GM18867 (cell line): ENCODE data around the gene LGI1.
"Not testable (repeated sequence)": the region's sequence is repeated elsewhere in the genome, so short reads cannot be mapped to it uniquely, and the experiment has no call there.

Source experiments
- ATAC-seq: cut with Tn5 transposase; IDR thresholded peaks from one replicate; pipeline ENCODE4 v1.9.1; 2021; ENCODE audit warnings: mild to moderate bottlenecking, moderate library complexity; ENCODE audit not compliant: unreplicated experiment

Gene LGI1

DNA sequence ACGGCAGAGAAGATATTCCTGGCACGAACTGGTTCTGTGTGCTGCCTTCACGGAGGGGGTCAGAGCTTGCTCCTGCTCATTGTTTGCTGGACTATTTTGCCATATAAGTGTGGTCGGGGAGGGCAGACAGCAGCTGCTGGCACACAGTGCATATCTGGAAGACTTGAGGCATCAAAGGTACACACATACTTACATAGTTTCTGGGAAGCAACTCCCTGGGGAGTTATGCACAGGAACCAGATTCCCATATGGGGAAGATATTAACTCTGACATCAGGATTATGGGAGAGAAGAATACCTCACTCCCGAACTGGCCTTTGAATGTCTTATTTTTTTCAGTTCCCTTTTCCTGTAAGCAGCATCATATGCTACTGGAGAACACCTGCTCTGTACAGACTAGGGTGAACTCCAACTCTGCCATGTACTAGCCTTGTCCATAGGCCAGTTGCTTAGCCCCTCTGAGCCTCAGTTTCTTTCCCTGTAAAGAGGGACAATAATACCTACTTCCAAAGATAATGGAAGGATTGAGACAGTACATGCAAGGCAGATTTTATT is 41.5 kb downstream of the LGI1 start:
- no peak for ATAC-seq

DNA sequence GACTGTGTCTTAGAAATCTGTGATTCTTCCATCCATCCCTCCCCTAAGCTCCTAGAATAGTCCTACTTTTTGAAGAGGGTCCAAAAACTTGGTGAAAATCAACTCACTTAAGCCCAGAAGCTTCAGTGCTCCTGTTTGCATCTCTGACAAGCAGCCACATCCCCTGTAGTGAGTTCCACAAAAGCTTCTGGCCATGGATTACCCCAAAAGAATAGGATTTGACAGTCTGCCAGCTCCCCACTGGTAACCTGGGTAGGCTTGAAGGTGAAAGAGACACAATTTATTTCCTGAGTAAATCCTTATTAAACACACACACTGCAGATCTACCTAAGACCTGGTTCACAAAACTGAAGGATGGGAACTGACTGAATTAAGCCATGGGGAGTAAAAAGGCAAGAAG is 46.5 kb downstream of the LGI1 start:
- no peak for ATAC-seq

DNA sequence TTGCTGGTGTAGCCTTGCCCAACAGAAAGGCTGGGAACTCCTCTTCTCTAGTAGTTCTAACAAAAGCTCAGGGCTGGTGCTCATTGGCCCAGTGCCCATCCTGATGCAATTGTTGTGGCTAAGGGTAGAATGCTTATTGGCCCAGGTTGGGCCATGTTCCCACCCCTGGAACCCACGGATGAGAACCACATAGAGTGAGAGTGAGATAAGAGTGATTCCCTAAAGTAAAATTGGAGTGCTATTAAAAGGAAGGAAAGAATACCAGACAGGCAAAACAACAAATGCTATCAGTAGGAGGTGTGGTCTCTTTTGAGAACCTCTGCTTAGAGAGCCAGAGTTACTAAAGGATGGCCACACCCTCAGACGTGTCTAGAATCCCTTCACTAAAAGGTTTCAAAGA is 49.2 kb downstream of the LGI1 start:
- ATAC-seq = no peak

GRCh38 chr10:93807371-93807770 is 49.6 kb downstream of the LGI1 start:
- ATAC-seq = no peak

DNA sequence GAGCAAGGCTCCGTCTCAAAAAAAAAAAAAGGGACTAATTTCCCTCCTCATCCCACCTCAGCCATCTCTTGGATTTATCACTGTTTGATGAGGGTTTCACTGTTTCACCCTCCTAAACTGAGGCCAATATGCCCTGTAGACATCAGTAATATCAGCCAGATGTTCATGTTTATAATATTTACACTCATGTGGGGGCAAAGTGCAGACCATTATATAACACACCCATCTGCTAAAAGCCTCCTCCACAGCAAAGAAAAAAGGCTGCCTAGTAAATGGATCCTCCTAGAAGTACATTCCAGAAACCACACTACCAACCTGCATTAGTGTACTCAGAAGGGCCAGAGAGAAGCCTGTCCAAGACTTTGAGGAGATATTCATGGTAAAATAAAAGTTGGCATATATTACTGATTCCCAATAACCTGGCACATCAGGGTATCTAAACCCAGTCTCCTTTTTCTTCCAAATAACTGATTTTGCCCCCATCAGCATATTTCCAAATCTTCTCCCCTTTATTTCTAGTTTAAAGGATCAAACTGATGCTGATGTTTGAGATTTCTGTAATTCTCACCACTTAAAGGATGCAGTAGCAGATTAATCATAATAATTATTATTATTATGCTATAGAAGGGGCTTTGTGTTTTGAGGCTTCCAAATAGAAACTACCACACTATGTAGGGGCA is 55.1 kb downstream of the LGI1 start:
- ATAC-seq = no peak

- peak; percentile 83 for ATAC-seq
These were observed 56.0 kb downstream of the LGI1 start for GRCh38 chr10:93813507-93814465.

GRCh38 chr10:93815304-93816096 is 57.8 kb downstream of the LGI1 start:
- no peak for ATAC-seq

DNA sequence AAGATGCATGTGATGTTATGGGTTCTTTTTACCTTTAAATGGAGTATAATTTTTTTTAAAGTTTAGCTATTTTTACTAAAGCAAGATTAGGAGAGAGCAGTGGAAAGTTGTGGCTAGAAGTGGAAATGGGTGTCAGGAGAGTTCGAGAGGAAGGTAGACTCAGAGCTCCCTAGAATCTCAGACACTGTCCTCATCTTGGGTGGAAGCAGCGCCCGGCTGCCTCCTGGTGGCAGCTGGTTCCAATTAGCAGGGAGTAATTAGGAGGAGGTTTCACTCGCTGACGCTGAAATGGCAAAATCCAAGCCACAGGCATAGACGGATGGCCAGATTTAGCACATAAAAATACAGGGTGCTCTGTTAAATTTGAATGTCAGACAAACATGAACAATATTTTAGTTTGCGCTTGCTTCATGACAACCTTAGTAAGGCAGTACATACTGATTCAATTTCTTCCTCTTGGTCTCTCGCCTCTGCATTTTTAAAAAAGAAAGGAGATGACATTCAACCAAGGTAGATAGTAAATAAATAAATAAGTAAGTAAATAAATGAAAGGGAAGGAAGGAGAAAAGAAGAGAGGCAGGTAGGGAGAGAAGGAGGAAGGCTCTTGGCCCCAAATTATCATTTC is 58.5 kb downstream of the LGI1 start:
- ATAC-seq = peak; percentile 77

DNA sequence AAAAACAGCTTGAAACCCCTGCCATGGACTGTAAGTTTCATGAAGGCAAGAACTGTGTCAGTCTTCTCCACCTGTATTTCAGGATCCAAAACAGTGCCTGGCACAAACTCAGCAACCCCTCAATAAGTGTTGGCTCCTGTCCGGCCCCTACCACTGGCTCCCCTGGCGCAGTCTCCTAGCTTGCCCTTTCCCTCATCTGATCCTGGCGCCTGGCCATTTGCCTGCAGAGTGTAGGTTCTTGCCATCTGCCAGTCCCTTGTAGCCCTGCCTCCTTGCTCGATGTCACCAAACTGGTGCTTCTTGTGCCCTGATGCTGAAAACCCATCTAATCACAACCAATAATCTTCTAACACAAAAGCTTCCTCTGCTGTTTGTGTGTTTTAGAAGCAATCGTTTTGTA is 60.4 kb downstream of the LGI1 start:
- no peak for ATAC-seq

DNA sequence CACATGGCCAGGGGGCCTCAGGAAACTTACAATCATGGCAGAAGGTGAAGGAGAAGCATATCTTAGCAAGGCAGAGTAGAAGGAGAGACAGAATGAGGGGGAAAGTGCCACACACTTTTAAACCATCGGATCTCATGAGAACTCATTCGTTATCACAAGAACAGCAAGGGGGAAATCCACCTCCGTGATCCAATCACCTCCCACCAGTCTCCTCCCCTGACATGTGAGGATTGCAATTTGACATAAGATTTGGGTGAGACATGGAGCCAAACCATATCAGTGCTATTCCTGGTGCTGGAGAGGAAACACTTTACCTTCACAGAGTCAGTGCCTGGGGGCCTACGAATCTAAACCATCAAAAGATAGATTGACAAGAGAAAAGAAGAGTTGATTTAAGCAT is 61.8 kb downstream of the LGI1 start:
- no peak for ATAC-seq

GRCh38 chr10:93820434-93820833 is 62.7 kb downstream of the LGI1 start:
- no peak for ATAC-seq

DNA sequence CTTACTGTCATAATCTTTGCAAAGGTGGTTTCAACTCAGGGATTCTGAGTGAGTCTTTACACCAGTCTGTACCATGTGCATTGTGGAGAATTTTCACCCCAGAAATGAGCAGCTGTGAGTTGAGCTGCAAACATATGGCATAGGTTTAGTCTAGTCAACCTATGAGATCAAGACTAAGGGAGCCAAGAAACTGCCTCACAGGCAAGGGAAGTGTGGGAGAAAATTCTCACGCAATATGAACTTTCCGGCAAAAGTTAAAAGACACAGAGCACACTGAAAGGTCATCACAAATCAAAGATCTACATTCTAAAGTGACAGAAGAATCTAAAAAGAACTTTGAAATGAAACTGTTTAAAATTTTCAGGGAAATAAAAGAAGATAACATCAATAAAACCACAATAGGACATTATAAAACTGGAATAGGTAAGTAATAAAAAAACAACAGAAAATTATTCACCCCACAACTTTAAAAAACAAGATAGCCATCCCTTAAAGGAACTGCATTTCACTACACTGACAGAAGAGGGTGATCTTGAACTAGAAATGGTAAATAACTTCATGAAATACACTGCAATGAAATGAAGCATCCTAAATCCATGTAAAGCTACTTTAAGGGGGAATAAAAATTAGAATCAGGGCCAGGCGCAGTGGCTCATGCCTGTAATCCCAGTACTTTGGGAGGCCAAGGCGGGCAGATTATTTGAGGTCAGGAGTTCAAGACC is 63.5 kb downstream of the LGI1 start:
- ATAC-seq = no peak

DNA sequence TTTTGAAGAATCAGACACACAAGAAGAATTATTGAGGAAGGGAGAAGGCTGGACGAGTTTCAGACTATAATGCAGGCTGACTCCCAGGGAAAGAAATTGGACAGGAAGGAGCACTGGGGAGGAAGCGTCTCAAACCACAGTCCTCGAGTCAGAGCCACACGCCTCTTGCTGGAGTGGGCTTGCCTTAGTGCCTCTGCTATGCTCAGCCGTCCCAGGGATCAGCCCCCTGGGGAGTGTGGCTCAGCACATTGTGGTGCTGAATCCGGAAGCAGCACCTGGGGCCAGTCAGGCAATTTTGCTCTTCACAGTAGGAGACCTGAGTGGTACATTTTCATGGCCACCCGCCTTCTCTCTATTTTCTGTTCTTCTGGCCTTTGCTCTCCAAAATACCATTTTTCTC is 68.6 kb downstream of the LGI1 start:
- no peak for ATAC-seq

GRCh38 chr10:93827056-93827804 is 69.5 kb downstream of the LGI1 start:
- ATAC-seq = no peak

GRCh38 chr10:93831065-93831464 is 73.3 kb downstream of the LGI1 start:
- ATAC-seq = not testable (repeated sequence)

DNA sequence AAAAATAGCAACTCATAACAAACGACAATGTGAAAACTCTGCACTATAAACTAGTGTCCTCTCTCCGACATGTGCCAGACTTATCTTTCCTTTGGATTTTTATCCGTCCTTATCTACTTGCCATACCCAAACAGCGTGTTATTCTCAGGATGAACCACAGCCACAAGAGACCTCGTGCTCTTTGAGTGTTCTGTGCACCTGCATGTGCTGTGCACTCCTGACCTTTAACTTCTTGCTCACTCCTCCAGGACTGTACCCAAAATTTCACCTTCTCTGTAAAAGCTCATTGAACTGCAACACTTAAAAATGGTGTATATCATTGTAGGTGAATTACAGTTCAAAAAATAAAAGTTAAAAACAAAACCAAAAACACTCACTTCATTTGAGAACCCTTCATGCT is 78.0 kb downstream of the LGI1 start:
- ATAC-seq = no peak

DNA sequence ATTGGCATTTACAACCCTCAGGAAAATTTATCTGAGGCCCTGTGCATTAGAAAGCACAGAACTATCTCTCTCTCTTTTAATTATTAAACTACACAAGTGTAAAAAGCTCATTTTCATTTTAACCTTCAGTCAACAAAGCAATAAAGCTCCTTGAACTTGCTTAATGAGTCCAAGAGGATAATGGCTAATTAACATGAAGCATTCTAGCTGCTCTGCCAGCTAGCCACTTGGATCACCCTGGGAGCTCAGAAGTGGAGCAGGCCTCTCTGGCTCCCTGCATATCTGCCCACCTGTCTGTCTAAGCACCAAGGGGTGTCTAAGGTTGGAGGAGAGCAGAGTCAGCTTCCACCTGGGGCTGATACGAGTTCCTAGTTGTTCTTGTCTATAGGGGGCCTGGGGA is 80.1 kb downstream of the LGI1 start:
- no peak for ATAC-seq

DNA sequence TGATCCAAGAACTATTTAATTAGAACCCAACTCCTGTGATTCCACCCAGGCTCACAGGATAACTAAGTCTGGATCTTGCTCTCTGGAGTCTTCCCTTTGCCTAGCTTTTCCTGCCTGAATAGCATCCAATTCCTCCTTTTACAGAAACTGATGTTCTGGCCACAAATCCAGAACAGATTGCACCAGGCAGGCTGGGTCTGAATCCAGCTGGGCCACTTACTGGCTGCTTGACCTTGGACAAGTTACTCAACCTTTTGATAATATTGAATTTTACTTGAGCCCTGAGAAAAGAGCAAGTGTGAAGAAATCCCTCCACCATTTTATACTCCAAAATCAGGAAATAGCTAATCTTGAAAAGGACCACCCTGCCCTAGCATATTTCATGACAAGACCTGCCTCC is 80.5 kb downstream of the LGI1 start:
- ATAC-seq = no peak

DNA sequence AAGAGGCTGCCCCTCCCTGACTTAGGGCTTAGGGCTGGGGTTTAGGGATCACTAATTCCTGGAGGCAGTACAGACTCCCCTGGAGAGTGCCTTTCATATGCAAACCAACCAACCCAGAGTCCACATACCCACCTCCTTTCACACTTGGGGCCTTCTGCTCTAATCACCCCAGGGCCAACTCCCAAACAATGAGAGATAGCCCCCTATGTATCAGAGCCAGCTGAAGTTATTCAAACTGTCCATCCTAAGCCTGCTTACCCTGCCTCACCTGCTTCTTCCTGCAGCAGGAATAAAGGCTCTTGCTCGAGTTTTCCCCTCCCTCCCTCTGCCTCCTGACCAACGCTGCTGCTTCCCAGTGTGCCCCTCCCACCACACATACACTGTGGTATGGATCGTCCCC is 84.2 kb downstream of the LGI1 start:
- ATAC-seq = no peak
